ENCODE results near the gene SHC2.
"Not testable (repeated sequence)": the region's sequence is repeated elsewhere in the genome, so short reads cannot be mapped to it uniquely, and the experiment has no call there.

The SHC2 gene

GRCh38 chr19:386632-387301, 74.1 kb downstream of the SHC2 start:
- not testable (repeated sequence) for DNase-seq

DNA sequence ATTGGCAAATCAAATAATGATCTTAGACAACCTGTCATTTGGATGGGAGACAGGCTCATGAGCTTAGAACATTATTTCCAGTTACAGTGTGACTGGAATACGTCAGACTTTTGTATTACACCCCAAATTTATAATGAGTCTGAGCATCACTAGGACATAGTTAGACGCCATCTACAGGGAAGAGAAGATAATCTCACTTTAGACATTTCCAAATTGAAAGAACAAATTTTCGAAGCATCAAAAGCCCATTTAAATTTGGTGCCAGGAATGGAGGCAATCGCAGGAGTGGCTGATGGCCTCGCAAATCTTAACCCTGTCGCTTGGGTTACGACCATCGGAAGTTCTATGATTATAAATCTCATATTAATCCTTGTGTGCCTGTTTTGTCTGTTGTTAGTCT, 74.6 kb downstream of the SHC2 start:
- DNase-seq, result not testable (repeated sequence)

GRCh38 chr19:384799-385169, 76.0 kb downstream of the SHC2 start:
- DNase-seq, result no peak

- DNase-seq, result peak; percentile 34
Observed at GRCh38 chr19:383922-384798, 76.7 kb downstream of the SHC2 start.

- DNase-seq, result no peak
Observed at GRCh38 chr19:383040-383439, 77.8 kb downstream of the SHC2 start.

DNA sequence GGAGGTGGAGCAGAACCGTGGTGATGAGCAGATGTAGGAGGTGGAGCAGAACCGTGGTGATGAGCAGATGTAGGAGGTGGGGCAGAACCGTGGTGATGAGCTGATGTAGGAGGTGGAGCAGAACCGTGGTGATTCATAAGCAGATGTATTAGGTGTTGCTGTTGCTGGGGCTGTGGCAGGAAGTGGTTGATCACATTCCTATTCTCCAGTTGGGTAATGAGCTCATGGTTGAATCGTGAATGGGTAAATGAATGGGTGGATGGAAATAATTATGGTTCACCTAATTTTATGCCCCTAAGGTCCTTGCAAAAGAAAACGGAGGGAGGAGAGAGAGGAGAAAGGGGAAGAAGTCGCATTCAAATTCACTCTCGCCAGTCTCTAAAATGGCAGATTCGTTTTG, 78.3 kb downstream of the SHC2 start:
- not testable (repeated sequence) for DNase-seq

- DNase-seq, result not testable (repeated sequence)
Observed at GRCh38 chr19:381901-382300, 78.9 kb downstream of the SHC2 start.

DNA sequence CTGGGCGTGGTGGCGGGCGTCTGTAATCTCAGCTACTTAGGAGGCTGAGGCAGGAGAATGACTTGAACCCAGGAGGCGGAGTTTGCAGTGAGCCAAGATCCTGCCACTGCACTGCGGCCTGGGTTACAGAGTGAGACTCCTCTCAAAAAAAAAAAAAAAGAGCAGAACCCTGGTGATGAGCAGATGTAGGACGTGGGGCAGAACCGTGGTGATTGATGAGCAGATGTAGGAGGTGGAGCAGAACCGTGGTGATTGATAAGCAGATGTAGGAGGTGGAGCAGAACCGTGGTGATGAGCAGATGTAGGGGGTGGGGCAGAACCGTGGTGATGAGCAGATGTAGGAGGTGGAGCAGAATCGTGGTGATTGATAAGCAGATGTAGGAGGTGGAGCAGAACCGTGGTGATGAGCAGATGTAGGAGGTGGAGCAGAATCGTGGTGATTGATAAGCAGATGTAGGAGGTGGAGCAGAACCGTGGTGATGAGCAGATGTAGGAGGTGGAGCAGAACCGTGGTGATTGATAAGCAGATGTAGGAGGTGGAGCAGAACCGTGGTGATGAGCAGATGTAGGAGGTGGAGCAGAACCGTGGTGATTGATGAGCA, 80.1 kb downstream of the SHC2 start:
- DNase-seq, result not testable (repeated sequence)

DNA sequence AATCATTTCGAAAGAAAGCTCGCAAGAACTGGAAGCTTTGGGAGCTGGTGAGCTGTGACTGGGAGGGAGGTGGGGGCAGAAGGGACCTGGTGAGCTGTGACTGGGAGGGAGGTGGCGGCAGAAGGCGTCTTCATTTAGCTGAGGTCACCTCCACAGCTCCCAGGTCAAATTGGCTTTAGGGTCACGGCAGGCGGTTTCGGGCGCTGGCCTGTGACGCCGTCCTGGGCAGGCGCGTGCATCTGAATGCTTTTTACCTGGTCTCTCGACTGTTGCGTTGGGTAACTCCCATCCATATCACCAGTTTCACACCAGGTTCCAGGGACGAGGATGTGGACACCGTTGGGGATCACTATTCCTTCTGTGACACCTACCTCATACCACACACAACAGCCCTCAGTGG, 81.0 kb downstream of the SHC2 start:
- DNase-seq, result no peak

DNA sequence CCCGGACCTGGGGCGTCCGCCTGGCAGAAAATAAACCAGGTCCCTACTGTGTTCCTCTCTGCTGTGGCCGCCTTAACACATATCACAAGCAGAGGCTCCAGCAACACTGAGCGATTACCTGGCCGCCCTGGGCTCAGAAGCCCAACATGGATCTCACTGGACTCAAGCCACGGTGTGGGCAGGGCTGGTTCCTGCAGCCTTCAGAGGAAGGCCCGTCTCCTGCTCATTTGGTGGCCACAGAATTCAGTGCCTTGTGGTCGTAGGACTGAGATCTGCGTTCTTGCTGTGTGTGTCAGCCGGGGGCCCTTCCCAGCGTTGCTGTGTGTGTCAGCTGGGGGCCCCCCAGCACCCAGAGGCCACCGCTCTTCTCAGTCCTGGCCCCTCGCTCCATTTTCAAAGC, 82.1 kb downstream of the SHC2 start:
- no peak for DNase-seq

DNA sequence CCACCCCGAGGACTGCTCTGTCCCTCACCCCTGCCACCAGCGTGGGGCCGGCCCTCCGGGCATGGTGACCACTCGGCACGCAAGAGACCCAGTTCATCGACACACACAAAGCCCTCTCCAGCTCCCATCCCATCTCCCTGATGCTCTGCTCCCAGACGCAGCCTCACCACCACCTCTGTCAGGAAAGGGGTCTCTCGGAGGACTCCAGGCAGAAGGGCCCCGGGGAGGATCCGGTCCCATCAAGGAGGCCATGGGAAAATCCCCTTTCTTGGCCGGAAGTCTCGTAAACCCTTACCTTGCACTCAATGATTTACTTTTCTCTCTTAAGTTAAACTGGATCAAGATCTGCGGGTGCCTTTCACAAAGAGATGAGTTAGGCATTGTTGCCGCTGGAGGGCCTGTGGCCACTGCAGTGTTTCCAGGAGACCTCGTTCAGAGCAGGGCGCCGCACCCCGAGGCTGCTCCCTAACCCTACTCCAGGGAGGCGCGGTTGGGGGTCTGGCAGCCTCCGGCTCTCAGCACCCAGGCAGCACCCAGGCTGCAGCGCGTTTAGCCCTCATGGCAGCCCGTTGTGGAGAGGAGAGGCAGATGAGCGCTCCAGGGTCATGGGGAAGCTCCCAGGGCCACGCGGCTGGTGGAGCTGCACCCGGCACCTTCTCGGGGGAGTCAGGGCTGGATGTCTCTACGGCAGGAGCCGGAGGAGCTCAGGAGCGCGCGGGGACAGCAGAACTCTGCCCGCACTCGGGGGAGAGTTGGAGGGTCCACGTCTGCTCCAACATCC, 82.8 kb downstream of the SHC2 start:
- DNase-seq, result no peak

- no peak for DNase-seq
Observed at GRCh38 chr19:376111-376470, 84.7 kb downstream of the SHC2 start.

DNA sequence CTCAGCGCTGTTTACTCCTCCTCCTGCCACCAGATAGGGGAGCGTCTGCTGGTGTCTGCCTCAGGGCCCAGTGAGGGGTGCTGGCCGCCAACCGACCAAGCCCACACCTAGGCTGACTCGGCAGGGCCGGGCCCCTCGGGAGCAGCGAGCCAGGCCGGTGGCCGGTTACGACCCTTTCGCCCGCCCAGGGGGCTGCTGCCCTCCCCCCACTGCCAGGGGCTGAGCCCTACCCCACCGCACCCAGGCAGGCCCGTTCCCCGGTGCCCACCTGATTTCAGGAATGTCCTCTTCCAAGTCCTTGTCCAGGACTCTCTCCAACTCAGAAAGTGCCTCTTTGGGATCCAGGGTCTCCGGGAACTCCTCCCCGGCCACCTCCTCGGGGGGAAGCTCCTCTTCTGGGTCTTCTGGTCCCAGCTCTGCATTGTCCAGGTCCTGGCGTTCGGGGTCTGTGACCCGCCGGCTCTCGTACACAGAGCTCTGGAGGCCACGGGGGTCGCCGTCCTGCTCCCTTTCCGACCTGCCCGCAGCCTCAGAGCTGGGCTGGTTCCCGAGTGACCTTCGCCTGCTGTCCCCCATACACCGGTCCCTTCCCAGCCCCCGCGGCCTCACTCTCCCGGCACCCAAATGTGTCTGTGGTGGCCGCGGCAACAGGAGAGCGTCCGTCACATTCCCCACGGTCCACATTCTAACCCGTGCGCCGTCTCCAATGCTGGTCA, 85.3 kb downstream of the SHC2 start:
- DNase-seq, result no peak

DNA sequence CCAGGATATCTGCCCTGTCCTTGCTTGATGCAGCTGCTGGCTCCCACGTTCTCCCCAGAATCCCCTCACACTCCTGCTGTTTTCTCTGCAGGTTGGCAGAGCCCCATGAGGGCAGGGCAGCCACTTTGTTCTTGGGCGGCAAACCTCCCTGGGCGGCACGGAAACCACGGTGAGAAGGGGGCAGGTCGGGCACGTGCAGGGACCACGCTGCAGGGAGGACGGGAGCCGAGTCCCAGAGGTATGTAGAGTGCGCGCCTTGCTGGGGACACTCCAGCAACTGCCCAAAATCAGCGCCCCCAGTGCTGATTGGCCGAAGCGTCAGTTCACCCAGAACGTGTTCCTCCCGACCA, 86.0 kb downstream of the SHC2 start:
- no peak for DNase-seq

- DNase-seq, result no peak
Observed at GRCh38 chr19:374183-374885, 86.5 kb downstream of the SHC2 start.

DNA sequence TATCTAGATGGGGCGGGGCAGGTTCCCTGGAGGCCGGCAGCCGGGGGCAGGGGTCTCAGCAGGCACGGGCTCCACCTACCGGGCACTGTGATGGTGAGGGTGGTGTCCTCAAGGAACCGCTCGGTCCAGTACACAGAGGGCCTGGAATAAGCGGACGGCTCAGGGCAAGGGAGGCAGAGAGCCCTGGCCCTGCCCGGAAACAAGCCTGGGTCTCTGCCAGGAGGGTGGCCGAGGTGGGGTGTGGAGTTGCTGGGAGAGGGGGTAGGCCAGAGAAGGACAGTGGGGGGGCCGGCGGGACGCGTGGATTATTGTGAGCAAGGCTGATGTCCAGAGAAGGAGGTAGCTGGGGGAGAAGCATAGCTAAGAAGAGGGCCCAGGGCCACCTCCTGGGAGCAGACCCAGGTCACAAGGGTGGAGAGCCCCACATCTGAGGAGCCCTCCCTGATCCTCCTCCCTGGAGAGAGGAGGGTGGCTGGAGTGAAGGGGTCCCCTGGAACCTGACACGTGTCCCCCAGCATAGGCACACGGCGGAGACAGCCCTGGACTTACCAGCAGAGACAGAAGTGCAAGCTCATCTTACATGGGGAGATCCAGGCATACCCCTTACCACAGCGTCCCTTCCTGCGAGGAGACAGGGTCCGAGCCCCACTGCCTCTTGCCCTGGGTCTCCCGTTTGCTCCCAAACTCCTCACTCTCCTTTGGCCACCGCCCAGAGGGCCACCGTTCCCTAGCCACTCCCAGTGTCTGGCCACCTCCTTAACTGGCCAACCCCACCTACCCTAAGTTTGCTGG, 87.2 kb downstream of the SHC2 start:
- DNase-seq, result no peak

DNA sequence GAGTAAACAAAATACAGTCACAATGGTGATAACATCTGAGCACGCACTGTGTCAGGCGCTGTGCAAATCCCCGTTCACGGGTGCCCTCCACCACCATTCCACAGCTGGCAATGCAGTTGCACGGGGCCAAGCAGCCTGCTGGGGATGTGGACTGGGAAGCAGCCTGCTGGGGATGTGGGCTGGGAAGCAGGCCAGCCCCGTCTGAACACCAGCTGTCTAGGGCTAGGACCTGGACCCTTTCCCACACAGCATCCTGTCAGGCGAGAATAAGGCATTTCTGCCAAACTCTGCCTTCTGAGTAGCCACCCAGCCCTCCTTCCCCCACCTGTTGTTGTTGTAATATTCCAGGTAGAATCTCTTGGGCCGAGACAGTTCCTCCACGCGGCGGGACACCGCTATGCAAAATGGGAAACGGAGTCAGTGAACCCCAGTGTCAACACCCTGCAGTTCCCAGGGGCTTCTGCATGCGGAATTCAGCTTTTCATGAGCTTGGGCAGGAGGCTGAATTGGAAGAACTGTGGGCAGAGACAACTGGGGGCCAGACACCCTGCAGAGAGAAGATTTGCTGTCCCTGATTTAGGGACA, 88.4 kb downstream of the SHC2 start:
- DNase-seq, result no peak

DNA sequence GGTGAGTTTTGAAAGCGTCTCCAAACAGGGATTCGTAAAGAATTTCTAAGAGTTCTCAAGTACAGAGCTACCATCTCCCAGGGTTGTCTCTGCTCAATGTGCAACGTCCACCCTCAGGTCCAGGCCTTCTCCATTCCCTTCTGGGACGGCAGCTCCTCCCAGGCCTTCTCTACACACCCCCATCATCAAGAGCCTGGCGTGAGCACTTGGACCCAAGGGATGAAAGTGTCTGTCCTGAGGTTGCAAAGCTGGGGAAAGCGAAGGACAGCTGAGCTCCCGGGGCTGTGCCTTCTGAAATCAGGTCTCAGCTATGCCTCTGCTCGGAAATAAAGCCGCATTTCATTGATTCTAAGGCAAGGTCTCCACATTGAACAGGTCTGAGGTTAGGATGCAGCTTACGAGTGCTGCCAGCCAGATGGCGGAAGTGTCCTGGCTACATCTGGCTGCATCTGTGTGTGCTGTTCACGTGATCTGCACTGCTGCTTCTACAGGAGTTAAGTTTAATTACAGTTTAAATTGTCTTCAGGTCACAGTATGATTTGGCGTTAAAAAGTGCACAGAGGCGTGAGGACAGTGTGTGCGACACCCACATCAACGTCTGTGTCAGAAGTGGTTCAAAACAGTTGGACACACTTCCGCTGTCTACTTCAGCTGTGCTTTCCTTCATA, 89.2 kb downstream of the SHC2 start:
- DNase-seq, result no peak

DNA sequence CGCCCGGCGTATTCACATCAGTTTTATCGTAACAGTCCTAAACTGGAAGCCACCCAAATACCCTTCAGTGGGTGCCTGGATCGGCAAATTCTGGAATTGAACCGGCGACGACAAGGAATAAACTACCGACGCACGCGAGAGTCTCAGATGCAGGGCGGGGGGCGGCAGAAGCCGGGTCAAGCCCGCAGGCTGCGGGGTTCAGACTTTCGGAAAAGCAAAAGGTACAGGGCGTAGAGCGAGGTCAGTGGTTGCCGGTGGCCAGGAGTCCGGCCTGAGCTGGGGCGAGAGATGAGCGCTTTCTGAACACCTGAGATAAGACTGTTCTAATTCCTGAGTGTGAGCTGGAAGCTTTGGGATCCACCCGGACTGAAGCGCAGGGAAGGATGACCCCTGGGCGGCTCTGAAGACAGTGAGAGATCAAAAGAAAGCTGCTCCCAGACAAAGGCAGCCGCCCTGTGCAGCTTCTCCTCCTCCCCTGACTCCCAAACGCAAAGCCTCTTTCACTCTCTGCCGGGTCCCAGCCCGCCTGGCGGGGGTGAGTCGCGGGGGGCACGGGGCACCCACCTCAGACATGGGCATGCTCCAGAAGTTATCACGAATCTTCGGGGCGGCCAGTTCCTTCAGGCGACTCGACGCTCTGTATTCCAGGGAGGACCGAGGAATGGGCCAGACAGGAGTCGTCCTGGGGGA, 90.0 kb downstream of the SHC2 start:
- no peak for DNase-seq

DNA sequence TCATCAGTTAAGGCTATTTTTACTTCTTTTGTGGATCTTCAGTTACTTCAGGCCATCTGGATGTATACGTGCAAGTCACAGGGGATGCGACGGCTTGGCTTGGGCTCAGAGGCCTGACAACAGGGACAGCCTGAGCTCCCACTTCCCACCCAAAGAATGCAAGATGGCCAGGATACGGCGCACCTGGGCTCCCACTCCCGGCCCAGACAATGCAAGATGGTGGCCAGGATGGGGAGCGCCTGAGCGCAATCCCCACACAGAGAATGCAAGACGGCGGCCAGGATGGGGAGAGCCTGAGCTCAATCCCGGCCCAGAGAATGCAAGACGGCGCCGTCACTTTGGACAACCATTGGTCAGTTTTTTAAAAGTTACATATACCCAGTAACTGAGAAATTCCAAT, 91.0 kb downstream of the SHC2 start:
- DNase-seq, result no peak

All from hematopoietic multipotent progenitor cell treated with erythropoietin and hydrocortisone succinate and interleukin-3 and kit ligand, for 4 days (in vitro differentiated cells).